ENCODE results near the gene HPS5.

HPS5 gene

DNA sequence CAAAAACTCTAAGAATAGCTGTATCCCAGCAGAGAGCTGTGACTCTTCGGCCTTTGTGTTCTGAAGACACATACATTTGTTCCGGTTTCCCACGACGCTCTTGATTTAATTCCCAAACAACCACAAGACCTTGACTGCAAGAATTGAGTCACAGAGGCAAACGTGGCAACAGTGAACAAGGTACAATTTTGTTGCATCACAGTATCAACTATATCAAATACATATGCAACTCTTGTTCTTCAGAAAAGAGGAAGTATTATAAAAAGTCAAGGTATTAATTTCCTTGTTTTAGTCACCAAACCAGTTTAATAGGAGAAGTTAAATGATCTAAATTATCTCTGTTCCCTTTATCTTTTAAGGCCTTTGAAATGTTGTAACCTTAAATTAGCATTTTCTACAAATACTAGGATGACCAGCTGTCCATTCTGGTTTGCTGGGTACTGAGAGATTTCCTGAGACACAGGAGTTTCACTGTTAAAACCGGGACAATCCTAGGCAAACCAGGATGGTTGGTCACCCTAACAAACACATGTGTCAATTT is 11.1 kb downstream of the HPS5 start (continued):
- TF ChIP-seq, protein P1, sequence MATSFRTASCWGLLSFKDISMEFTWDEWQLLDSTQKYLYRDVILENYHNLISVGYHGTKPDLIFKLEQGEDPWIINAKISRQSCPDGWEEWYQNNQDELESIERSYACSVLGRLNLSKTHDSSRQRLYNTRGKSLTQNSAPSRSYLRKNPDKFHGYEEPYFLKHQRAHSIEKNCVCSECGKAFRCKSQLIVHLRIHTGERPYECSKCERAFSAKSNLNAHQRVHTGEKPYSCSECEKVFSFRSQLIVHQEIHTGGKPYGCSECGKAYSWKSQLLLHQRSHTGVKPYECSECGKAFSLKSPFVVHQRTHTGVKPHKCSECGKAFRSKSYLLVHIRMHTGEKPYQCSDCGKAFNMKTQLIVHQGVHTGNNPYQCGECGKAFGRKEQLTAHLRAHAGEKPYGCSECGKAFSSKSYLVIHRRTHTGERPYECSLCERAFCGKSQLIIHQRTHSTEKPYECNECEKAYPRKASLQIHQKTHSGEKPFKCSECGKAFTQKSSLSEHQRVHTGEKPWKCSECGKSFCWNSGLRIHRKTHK (tag by site-specific recombination; IDR thresholded peaks at IDR 0.05): no peak
- TF ChIP-seq ZNF623 (tag by site-specific recombination; IDR thresholded peaks at IDR 0.05): no peak

DNA sequence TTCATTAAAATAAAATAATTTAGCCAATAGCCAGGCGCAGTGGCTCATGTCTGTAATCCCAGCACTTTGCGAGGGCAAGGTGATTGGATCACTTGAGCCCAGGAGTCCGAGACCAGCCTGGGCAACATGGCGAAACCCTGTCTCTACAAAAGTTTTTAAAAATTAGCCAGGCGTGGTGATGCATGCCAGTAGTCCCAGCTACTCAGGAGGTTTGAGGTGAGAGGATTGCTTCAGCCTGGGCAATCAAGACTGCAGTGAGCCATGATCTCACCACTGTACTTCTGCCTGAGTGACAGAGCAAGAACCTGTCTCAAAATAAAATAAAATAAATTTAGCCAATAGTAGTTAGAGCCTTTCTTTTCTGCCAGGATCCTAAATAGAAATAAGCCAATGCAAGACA is 12.2 kb downstream of the HPS5 start:
- H3K4me1 ChIP-seq (ENCODE audit: control insufficient read depth, insufficient read depth, low read length): no peaks in the 10 kb centered on the region
- TF ChIP-seq PATZ1 (tag by site-specific recombination; IDR thresholded peaks at IDR 0.05): no peak
- TF ChIP-seq ZNF843 (tag by site-specific recombination; IDR thresholded peaks at IDR 0.05): no peak
- no peak for TF ChIP-seq ZNF10 (tag by site-specific recombination; IDR thresholded peaks at IDR 0.05)
- TF ChIP-seq ZNF776 (tag by site-specific recombination; IDR thresholded peaks at IDR 0.05; ENCODE audit: borderline replicate concordance): no peak
- no peak for TF ChIP-seq ZBTB48 (tag by site-specific recombination; IDR thresholded peaks at IDR 0.05)
- TF ChIP-seq ZNF426 (tag by site-specific recombination; IDR thresholded peaks at IDR 0.05): no peak
- no peak for TF ChIP-seq ZNF311 (tag by site-specific recombination; IDR thresholded peaks at IDR 0.05; ENCODE audit: borderline replicate concordance)
- TF ChIP-seq ZNF248 (tag by site-specific recombination; IDR thresholded peaks at IDR 0.05): no peak
- H3K27ac ChIP-seq (ENCODE audit: extremely low read depth, low read depth, low read length): no peak overlapping the region
- H3K36me3 ChIP-seq (ENCODE audit: control insufficient read depth in 2 of 2, insufficient read depth in 1 of 2, low read length in 2 of 2): peaks cover 5 to 63% of the 10 kb centered on the region in 2 experiments; a peak in 2 of 3 replicates
- CTCF ChIA-PET: no interaction called here
- no peaks in the 10 kb centered on the region for H3K9me3 ChIP-seq (ENCODE audit: control insufficient read depth, insufficient read depth, low read depth, low read length)
- POLR2A ChIA-PET: no interaction called here
- H3K4me3 ChIP-seq (ENCODE audit: low read depth, low read length): no peak overlapping the region

DNA sequence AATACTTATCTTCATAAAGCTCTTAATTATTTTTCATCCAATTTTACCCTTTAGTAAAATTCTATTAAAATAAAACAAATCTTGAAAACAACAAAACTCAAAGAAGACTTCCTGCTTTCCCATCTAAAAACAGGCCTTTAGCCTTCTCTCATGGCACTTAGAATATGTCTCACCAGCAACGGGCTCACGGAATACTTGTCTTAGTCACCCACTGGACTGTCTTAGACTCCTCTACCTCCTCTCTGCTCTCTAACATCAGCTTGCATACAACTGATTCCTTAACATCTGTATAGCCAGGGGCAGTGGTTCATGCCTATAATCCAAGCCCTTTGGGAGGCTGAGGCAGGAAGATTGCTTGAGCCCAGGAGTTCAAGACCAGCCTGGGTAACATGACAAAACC is 13.7 kb downstream of the HPS5 start:
- TF ChIP-seq, protein P2, sequence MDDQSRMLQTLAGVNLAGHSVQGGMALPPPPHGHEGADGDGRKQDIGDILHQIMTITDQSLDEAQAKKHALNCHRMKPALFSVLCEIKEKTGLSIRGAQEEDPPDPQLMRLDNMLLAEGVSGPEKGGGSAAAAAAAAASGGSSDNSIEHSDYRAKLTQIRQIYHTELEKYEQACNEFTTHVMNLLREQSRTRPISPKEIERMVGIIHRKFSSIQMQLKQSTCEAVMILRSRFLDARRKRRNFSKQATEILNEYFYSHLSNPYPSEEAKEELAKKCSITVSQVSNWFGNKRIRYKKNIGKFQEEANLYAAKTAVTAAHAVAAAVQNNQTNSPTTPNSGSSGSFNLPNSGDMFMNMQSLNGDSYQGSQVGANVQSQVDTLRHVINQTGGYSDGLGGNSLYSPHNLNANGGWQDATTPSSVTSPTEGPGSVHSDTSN (CRISPR knock-in tag; IDR thresholded peaks at IDR 0.05): no peak
- TF ChIP-seq ZNF274 (IDR thresholded peaks at IDR 0.05; ENCODE audit: low read length): no peak
- no peak for TF ChIP-seq ZNF274 (tag by site-specific recombination; IDR thresholded peaks at IDR 0.05; ENCODE audit: borderline replicate concordance)
- POLR2A ChIA-PET: interaction anchor here (0.8 kb wide), 1 partner anchor 86 kb away, joined by 3 read pairs; the partner anchor contains the start of gene LDHA
- Histone ChIP-seq H3K27ac (ENCODE audit: extremely low read depth, low read depth, low read length) (no peak overlapping the region), H3K36me3 (ENCODE audit: control insufficient read depth in 2 of 2, insufficient read depth in 1 of 2, low read length in 2 of 2) (peaks cover 9 to 73% of the 10 kb centered on the region in 2 experiments; a peak in 2 of 3 replicates), H3K9me3 (ENCODE audit: control insufficient read depth, insufficient read depth, low read depth, low read length) (no peaks in the 10 kb centered on the region), H3K4me1 (ENCODE audit: control insufficient read depth, insufficient read depth, low read length) (no peaks in the 10 kb centered on the region), H3K4me3 (ENCODE audit: low read depth, low read length) (no peak overlapping the region)
- CTCF ChIA-PET: interaction anchor here (1.0 kb wide), 1 partner anchor 13 kb away, joined by 3 read pairs; the partner anchor contains the start of gene HPS5

DNA sequence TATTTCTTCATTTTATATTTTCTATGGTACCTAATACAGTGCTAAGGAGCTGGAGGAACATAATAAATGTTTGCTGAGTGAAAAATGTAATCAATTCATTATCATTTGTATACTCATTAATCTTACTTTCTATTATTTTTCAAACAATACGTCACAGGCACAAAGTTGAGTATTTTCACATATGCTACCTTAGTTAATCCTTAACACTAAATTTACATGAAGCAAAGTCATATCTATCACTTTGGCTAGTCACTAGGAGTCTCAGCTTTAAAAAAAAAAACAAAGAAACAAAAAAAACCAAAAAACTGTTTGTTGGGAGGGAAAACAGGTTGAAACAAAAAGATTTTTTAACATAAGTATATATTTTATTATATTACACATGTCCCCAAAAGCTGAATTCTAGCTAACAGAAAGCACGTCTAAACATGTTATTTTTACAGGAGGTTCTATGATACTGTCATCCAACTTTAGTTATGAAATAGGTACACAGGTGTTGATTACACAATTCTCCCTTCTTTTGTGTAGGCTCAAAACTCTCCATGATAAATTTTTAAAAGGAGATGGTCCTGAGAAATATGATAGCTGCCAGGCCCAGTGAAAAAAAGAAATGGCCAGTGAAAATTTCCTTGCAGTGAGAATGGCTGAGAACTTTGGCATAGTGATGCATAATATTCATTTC is 14.3 kb downstream of the HPS5 start:
- ChIA-PET POLR2A (interaction anchor here (0.6 to 0.8 kb wide), 2 partner anchors 49 to 87 kb away, joined by 3 to 4 read pairs; partner anchors contain the start of gene LDHA), CTCF (interaction anchor here (1.0 kb wide), 1 partner anchor 14 kb away, joined by 3 read pairs; the partner anchor contains the start of gene HPS5)
- Histone ChIP-seq H3K4me3 (ENCODE audit: low read depth, low read length) (no peak overlapping the region), H3K27ac (ENCODE audit: extremely low read depth, low read depth, low read length) (no peak overlapping the region), H3K4me1 (ENCODE audit: control insufficient read depth, insufficient read depth, low read length) (no peaks in the 10 kb centered on the region), H3K36me3 (ENCODE audit: control insufficient read depth in 2 of 2, insufficient read depth in 1 of 2, low read length in 2 of 2) (peaks cover 9 to 76% of the 10 kb centered on the region in 2 experiments; a peak in 2 of 3 replicates), H3K9me3 (ENCODE audit: control insufficient read depth, insufficient read depth, low read depth, low read length) (no peaks in the 10 kb centered on the region)
- TF ChIP-seq ZNF585B (tag by site-specific recombination; IDR thresholded peaks at IDR 0.05) (no peak), ZNF426 (tag by site-specific recombination; IDR thresholded peaks at IDR 0.05) (no peak), ZNF677 (tag by site-specific recombination; IDR thresholded peaks at IDR 0.05) (no peak), ZNF175 (tag by site-specific recombination; IDR thresholded peaks at IDR 0.05) (no peak), KLF9 (tag by site-specific recombination; IDR thresholded peaks at IDR 0.05; ENCODE audit: low read depth) (no peak), ZNF610 (tag by site-specific recombination; IDR thresholded peaks at IDR 0.05; ENCODE audit: borderline replicate concordance) (no peak), YY1 (tag by site-specific recombination; IDR thresholded peaks at IDR 0.05) (no peak), ZNF514 (tag by site-specific recombination; IDR thresholded peaks at IDR 0.05) (no peak), ZNF48 (tag by site-specific recombination; IDR thresholded peaks at IDR 0.05) (no peak)
- TF ChIP-seq, protein P3, sequence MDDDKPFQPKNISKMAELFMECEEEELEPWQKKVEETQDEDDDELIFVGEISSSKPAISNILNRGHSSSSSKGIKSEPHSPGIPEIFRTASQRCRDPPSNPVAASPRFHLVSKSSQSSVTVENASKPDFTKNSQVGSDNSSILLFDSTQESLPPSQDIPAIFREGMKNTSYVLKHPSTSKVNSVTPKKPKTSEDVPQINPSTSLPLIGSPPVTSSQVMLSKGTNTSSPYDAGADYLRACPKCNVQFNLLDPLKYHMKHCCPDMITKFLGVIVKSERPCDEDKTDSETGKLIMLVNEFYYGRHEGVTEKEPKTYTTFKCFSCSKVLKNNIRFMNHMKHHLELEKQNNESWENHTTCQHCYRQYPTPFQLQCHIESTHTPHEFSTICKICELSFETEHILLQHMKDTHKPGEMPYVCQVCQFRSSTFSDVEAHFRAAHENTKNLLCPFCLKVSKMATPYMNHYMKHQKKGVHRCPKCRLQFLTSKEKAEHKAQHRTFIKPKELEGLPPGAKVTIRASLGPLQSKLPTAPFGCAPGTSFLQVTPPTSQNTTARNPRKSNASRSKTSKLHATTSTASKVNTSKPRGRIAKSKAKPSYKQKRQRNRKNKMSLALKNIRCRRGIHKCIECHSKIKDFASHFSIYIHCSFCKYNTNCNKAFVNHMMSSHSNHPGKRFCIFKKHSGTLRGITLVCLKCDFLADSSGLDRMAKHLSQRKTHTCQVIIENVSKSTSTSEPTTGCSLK (tag by site-specific recombination; IDR thresholded peaks at IDR 0.05): no peak
